ENCODE data around the gene ELFN1.

Gene ELFN1

DNA sequence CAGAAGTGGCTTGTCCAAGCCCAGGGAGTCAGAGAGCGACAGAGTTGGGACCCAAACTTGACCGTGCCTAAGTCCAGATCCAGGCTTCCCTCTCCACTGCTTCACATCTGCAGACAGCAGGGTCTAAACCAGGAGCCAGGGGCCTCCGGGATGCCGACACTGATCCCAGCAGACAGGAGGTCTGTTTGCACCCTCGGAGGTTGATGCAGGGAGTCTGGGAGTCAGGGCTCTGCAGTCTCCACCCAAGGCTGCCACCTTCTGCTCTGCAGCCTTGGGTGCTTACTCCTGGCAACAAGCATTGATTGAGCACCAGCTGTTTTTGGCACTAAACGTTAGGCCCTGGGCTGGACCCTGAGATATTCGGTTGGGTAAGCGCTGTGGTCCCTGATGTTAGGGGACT lies 21.0 kb downstream of the ELFN1 start:
- TF ChIP-seq MAX (IDR thresholded peaks at IDR 0.05; ENCODE audit: low read depth, low read length) (no peak), POLR2A (IDR thresholded peaks at IDR 0.05; ENCODE audit: extremely low read depth, insufficient read length) (no peak), MYC (IDR thresholded peaks at IDR 0.05; ENCODE audit: low read depth, low read length) (no peak)
- TF ChIP-seq, protein P1, sequence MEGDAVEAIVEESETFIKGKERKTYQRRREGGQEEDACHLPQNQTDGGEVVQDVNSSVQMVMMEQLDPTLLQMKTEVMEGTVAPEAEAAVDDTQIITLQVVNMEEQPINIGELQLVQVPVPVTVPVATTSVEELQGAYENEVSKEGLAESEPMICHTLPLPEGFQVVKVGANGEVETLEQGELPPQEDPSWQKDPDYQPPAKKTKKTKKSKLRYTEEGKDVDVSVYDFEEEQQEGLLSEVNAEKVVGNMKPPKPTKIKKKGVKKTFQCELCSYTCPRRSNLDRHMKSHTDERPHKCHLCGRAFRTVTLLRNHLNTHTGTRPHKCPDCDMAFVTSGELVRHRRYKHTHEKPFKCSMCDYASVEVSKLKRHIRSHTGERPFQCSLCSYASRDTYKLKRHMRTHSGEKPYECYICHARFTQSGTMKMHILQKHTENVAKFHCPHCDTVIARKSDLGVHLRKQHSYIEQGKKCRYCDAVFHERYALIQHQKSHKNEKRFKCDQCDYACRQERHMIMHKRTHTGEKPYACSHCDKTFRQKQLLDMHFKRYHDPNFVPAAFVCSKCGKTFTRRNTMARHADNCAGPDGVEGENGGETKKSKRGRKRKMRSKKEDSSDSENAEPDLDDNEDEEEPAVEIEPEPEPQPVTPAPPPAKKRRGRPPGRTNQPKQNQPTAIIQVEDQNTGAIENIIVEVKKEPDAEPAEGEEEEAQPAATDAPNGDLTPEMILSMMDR (IDR thresholded peaks at IDR 0.05; ENCODE audit: low read depth, low read length) = no peak
- DNase-seq (ENCODE audit: low read depth) = no peak
- H3K4me3 ChIP-seq (ENCODE audit: low read depth, low read length) = no peak overlapping the region

DNA sequence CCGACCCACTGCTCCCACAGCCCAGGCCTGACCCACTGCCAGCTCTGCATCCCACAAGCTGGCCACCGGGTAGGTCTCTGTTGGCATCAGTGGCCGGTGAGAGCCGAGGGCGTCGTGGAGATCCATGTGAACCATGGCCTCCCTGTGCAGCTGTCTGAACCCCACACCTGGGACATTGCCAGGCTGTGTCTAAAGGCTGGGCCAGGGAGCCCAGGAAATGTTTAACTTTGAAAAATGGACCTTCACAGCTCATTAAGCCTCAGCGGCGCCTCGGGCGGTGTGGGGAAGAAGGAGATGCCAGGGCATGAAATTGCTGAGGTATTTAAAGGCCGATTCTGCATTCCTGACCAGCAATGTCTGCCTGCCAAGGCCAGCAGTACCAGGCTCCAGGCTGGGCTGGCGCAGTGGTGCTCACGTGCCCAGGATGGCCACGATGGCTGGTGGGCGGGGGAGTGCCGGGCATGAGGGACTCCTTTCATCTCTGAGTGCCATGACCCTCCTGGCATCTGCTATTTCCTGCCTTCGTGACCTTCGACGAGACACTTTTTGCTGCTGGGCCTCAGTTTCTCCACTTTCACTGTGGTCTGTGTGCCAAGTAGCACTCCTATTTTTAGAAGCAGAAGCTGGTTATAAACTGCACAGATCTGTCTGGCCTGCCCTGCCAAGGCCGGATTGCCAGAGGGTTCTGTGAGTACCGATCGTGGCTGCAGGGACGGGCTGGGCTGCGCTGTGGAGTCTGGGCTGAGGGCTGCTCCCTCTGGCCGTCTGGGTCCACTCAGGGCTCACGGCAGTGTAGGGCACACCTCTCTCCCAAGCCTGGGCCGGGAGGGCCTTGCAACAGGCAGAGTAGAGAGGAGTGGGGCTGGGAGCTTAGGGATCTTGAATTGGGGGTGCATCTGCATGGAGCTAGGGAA lies 21.8 kb downstream of the ELFN1 start:
- DNase-seq (ENCODE audit: low read depth) = no peak
- H3K4me3 ChIP-seq (ENCODE audit: low read depth, low read length) = no peak overlapping the region
- TF ChIP-seq POLR2A (IDR thresholded peaks at IDR 0.05; ENCODE audit: extremely low read depth, insufficient read length) (no peak), MAX (IDR thresholded peaks at IDR 0.05; ENCODE audit: low read depth, low read length) (no peak), MYC (IDR thresholded peaks at IDR 0.05; ENCODE audit: low read depth, low read length) (no peak)
- TF ChIP-seq, protein P1 (IDR thresholded peaks at IDR 0.05; ENCODE audit: low read depth, low read length) = no peak

DNA sequence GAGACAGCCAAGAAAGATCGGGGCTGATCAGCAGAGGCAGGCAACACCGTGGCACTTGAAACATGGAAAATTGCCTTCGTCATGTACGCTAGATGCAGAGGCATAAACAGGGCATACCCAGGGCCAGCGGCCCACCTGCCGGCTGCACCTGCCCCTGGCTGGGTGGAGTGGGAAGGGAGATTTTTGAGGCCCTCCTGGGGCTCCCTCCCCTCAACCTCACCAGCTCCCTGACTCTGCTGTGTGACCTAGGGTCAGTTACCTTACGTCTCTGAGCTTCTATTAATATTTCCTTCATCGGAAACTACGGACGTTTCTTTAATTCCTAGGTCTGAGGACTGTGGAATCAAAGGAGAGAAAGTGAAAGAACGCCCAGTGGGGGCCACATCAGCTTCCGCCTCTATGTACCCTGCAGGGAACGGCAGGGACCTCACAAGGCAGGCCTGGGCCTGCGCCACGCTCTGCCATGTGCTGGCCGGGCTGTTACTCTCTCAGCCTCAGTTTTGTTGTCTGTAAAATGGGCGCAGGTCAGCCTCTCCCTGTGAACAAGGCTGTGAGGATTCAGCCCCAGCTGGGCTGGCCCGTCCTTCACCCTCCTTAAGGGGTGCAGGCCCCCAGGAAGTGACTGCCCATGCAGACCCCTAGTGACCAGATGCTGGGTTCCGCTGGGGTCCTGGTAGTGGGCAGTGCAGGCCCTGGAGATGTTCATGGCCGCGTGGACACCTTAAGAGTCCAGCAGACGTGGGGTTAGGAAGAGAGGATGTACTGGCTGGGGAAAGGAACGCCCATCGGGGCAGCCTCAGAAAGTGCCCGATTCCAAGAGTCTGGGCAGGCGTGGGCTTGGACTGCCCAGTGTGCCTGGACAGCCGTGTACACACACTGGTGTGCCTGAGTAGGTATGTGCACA lies 22.7 kb downstream of the ELFN1 start:
- H3K4me3 ChIP-seq (ENCODE audit: low read depth, low read length) = no peak overlapping the region
- TF ChIP-seq MAX (IDR thresholded peaks at IDR 0.05; ENCODE audit: low read depth, low read length) = no peak
- no peak for TF ChIP-seq MYC (IDR thresholded peaks at IDR 0.05; ENCODE audit: low read depth, low read length)
- no peak for TF ChIP-seq POLR2A (IDR thresholded peaks at IDR 0.05; ENCODE audit: extremely low read depth, insufficient read length)
- TF ChIP-seq, protein P1 (IDR thresholded peaks at IDR 0.05; ENCODE audit: low read depth, low read length) = no peak
- DNase-seq (ENCODE audit: low read depth) = no peak

DNA sequence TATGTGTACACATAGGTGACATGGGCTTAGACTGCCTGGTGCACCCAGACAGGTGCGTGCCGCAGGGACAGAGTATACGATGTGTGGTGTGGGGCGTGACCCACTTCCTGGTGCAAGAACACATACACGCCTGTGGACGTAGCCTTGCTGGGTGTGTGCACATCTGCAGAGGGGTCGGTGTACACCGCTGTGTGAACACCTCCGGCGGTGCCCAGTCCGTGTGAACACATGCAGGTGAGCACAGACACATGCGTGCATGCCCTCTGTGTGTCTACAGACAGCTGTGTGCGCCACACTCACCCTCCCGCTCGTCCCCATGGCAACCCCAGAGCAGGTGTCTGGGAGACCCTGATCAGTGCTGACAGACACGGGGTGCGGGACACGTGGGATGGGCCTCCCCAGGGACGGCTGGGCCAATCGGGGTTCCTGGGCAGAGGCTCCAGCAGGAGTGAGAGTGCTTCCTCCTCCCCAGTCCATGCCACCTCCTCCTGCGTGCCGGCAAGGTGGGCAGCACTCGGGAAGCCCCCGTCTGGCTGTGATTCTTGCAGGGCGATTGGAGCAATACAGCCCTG lies 23.4 kb downstream of the ELFN1 start:
- DNase-seq (ENCODE audit: low read depth) = no peak
- TF ChIP-seq, protein P1 (IDR thresholded peaks at IDR 0.05; ENCODE audit: low read depth, low read length) = no peak
- no peak overlapping the region for H3K4me3 ChIP-seq (ENCODE audit: low read depth, low read length)

- H3K4me3 ChIP-seq (ENCODE audit: low read depth, low read length) = no peak overlapping the region
- peak; percentile 47 for DNase-seq (ENCODE audit: low read depth)
- TF ChIP-seq, protein P1 (IDR thresholded peaks at IDR 0.05; ENCODE audit: low read depth, low read length) = no peak
- TF ChIP-seq MAX (IDR thresholded peaks at IDR 0.05; ENCODE audit: low read depth, low read length) (no peak), MYC (IDR thresholded peaks at IDR 0.05; ENCODE audit: low read depth, low read length) (no peak), POLR2A (IDR thresholded peaks at IDR 0.05; ENCODE audit: extremely low read depth, insufficient read length) (no peak)
Observed at GRCh38 chr7:1693991-1694524, 24.0 kb downstream of the ELFN1 start.
